Renal cortex interstitium (tissue), 11 donors: Measurements from ENCODE around the gene LKAAEAR1. TPM values are rescaled to one million over a fixed set of nuclear protein-coding genes. Genes with fewer than 3 reads are reported as not detected.

Experiments
- DNase-seq, 11 donors: peaks; one replicate each; pipeline ENCODE4 v3.0.0-alpha.2; 2013; ENCODE audit warnings: low read depth in 9 of 11, low spot score in 4 of 11; ENCODE audit errors: extremely low read depth in 1 of 11
- polyA plus RNA-seq, 3 donors: library from polyadenylated mRNA; unstranded; fragments of 120-200 nt; gene quantifications; one replicate each; pipeline ENCODE4 v1.2.1, GENCODE V29; 2013; ENCODE audit not compliant: insufficient read length in 3 of 3

Gene LKAAEAR1
- polyA plus RNA-seq, 3 donors, result 0.40 TPM; not detected in 2

GRCh38 chr20:64035066-64035932 is 48.9 kb downstream of the LKAAEAR1 start:
- no peak for DNase-seq

GRCh38 chr20:64033981-64034493 is 50.2 kb downstream of the LKAAEAR1 start:
- DNase-seq, result no peak

Other genes starting within 250 kb of the LKAAEAR1 start
- not detected for gene ABHD16B, start 222.9 kb downstream of the LKAAEAR1 start, polyA plus RNA-seq
- 100 to 1,000 TPM in 1 of 3 donors, 10 to 100 TPM in 2; 79.9 to 102 (median 90.5) TPM for gene TPD52L2, start 219.1 kb downstream of the LKAAEAR1 start, polyA plus RNA-seq
- gene DNAJC5, start 189.3 kb downstream of the LKAAEAR1 start, polyA plus RNA-seq, result 10 to 100 TPM; 26.2 to 33.0 (median 31.4) TPM
- gene UCKL1, start 128.0 kb downstream of the LKAAEAR1 start, polyA plus RNA-seq, result 10 to 100 TPM; 40.0 to 77.6 (median 58.7) TPM
- 10 to 100 TPM; 23.7 to 33.5 (median 29.5) TPM for gene ZNF512B, start 114.5 kb downstream of the LKAAEAR1 start, polyA plus RNA-seq
- 1 to 10 TPM; 5.8 to 9.9 (median 9.3) TPM for gene SAMD10, start 104.8 kb downstream of the LKAAEAR1 start, polyA plus RNA-seq
- gene PRPF6, start 103.3 kb downstream of the LKAAEAR1 start, polyA plus RNA-seq, result 10 to 100 TPM; 81.8 to 95.2 (median 87.4) TPM
- gene C20orf204, start 48.2 kb downstream of the LKAAEAR1 start, polyA plus RNA-seq, result 1 to 10 TPM in 2 of 3 donors, under 1 TPM in 1; 0.56 to 1.1 (median 1.0) TPM
- 10 to 100 TPM in 2 of 3 donors, 1 to 10 TPM in 1; 5.5 to 12.1 (median 12.1) TPM for gene SOX18, start 34.8 kb downstream of the LKAAEAR1 start, polyA plus RNA-seq
- gene TCEA2, start 21.2 kb downstream of the LKAAEAR1 start, polyA plus RNA-seq, result 10 to 100 TPM; 72.5 to 93.9 (median 89.4) TPM
- gene RGS19, start 4.9 kb downstream of the LKAAEAR1 start, polyA plus RNA-seq, result 1 to 10 TPM; 4.5 to 7.1 (median 5.7) TPM
- 1 to 10 TPM in 2 of 3 donors, under 1 TPM in 1; 0.65 to 1.3 (median 1.2) TPM for gene OPRL1, start 4.3 kb downstream of the LKAAEAR1 start, polyA plus RNA-seq
- gene NPBWR2, start 23.2 kb upstream of the LKAAEAR1 start, polyA plus RNA-seq, result not detected
- gene MYT1, start 80.1 kb upstream of the LKAAEAR1 start, polyA plus RNA-seq, result under 1 TPM; 0.42 to 0.68 (median 0.55) TPM
- gene PCMTD2, start 171.3 kb upstream of the LKAAEAR1 start, polyA plus RNA-seq, result 100 to 1,000 TPM; 127 to 218 (median 160) TPM